Tibial artery (tissue), 4 donors: ENCODE results near the gene PDSS1.

ENCODE experiments used
- DNase-seq, 2 donors: peaks; one replicate each; pipeline ENCODE4 v3.0.0-alpha.2; 2019
- H3K27ac ChIP-seq, 2 donors: fragments of 200-600 bp; sonication (generic) in 1 of 2; 1 replicate in 1 of 2; 2 replicates in 1 of 2; pipeline ENCODE4 v1.5.1; 2018 to 2019; ENCODE audit warnings: mild to moderate bottlenecking in 1 of 2
- H3K27me3 ChIP-seq, 2 donors: fragments of 200-600 bp; sonication (generic) in 1 of 2; one replicate each; pipeline versions ENCODE4 v1.5.1 to v1.6.0; 2016 to 2019
- H3K36me3 ChIP-seq, 3 donors: fragments of 200-600 bp; sonication (generic) in 2 of 3; one replicate each; pipeline ENCODE4 v1.5.1; 2016 to 2019; ENCODE audit warnings: mild to moderate bottlenecking in 2 of 3
- H3K4me1 ChIP-seq, 4 donors: fragments of 200-600 bp; sonication (generic) in 2 of 4; 1 replicate in 3 of 4; 2 replicates in 1 of 4; pipeline ENCODE4 v1.5.1; 2016 to 2019
- H3K4me3 ChIP-seq, 2 donors: fragments of 200-600 bp; sonication (generic) in 1 of 2; 1 replicate in 1 of 2; 2 replicates in 1 of 2; pipeline ENCODE4 v1.5.1; 2018 to 2019; ENCODE audit warnings: mild to moderate bottlenecking in 2 of 2
- H3K9me3 ChIP-seq, 3 donors: fragments of 200-600 bp; sonication (generic) in 1 of 3; one replicate each; pipeline ENCODE4 v1.5.1; 2016 to 2019
- CTCF ChIP-seq, 2 experiments: fragments of 200-600 bp in 1 of 2; fragments of 450-650 bp in 1 of 2; IDR thresholded peaks; one replicate each; pipeline ENCODE4 v1.5.1; 2017 to 2019; ENCODE audit warnings: antibody characterized with exemption in 2 of 2, mild to moderate bottlenecking in 1 of 2, moderate library complexity in 1 of 2
- intact Hi-C: fragments of 100-400 bp; cut with DNase I; formaldehyde crosslinking; loops from one replicate; pipeline ENCODE4 v1.15.0; 2023; ENCODE audit warnings: low total_unique reads

Gene PDSS1

DNA sequence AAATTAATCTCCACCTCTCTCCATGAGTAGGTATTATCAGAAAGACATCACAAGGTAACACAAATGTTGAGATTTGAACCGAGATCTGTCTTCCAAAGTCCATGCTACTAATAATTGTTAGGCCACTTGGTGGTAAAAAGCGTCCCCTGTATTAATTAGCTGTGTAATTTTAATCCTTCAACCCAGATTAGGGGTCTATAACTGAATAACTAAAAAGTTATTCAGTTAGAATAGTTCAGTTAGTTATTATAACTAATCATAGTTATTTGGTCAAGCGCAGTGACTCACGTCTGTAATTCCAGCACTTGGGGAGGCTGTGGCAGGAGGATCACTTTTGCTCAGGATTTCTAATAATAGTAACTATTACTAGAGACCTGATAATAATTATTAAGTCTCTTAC, 5.6 kb downstream of the PDSS1 start:
- intact Hi-C loops = no loop called here
- H3K36me3 ChIP-seq = peaks cover 0 to 24% (median 18%) of the 10 kb centered on the region in 3 donors

DNA sequence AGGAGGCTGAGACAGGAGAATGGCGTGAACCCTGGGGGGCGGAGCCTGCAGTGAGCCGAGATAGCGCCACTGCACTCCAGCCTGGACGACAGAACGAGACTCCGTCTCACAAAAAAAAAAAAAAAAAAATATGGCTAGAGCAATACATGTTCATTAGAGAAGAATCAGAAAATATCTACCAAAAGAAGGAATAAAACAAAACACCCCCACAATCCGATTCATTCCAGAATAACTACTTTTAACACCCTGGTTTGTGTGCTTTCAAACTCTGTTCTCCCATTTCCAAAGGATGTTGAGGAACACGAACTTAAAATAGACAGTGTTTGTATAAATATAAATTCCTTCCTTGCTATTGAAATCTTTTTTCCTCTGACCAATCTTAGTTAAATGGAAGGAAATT, 6.5 kb downstream of the PDSS1 start:
- H3K36me3 ChIP-seq = peaks cover 0 to 33% (median 27%) of the 10 kb centered on the region in 3 donors
- no peak for DNase-seq
- H3K4me3 ChIP-seq = no peak overlapping the region
- no peak overlapping the region for H3K27ac ChIP-seq
- no peaks in the 10 kb centered on the region for H3K27me3 ChIP-seq
- no peaks in the 10 kb centered on the region for H3K9me3 ChIP-seq
- intact Hi-C loops = no loop called here
- TF ChIP-seq CTCF (IDR thresholded peaks at IDR 0.05) = no peak
- H3K4me1 ChIP-seq = no peaks in the 10 kb centered on the region

More for the DNA sequence above, 5.6 kb downstream of the PDSS1 start:
- H3K4me1 ChIP-seq = peaks cover 0 to 9% (median 7%) of the 10 kb centered on the region in 4 donors
- H3K27me3 ChIP-seq = no peaks in the 10 kb centered on the region
- H3K4me3 ChIP-seq = no peak overlapping the region
- no peak for DNase-seq
- H3K9me3 ChIP-seq = no peaks in the 10 kb centered on the region
- TF ChIP-seq CTCF (IDR thresholded peaks at IDR 0.05) = no peak
- no peak overlapping the region for H3K27ac ChIP-seq

- no peak for TF ChIP-seq CTCF (IDR thresholded peaks at IDR 0.05)
- Histone ChIP-seq H3K4me3 (no peak overlapping the region), H3K36me3 (peaks cover 0 to 43% (median 39%) of the 10 kb centered on the region in 3 donors), H3K4me1 (no peaks in the 10 kb centered on the region), H3K27ac (no peak overlapping the region), H3K27me3 (no peaks in the 10 kb centered on the region), H3K9me3 (no peaks in the 10 kb centered on the region)
- DNase-seq = no peak
- intact Hi-C loops = no loop called here
Measured at GRCh38 chr10:26706206-26706605, 8.7 kb downstream of the PDSS1 start.

DNA sequence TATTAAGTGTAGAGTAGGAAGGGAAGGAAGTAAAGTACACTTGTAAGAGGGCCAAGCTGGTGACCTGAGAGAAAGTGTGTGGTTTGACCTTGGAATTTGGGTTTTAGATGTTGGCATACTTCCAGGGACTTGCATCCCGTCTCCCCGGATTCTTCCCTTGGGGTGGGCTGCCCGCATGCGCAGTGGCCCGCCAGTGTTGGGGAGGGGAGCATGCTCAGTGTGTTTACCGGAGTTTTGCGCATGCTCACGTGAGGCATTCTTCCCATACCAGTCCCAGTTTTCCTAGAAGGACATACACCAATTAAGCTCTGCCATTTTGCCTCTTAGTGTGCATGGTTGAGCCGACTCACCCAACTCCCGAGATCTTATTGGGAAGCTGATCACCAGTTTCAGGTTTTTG, 9.4 kb downstream of the PDSS1 start:
- no peaks in the 10 kb centered on the region for H3K27me3 ChIP-seq
- H3K36me3 ChIP-seq = peaks cover 0 to 43% (median 43%) of the 10 kb centered on the region in 3 donors
- H3K4me1 ChIP-seq = no peaks in the 10 kb centered on the region
- no peak for DNase-seq
- TF ChIP-seq CTCF (IDR thresholded peaks at IDR 0.05) = no peak
- intact Hi-C loops = no loop called here
- H3K9me3 ChIP-seq = no peaks in the 10 kb centered on the region
- no peak overlapping the region for H3K27ac ChIP-seq
- H3K4me3 ChIP-seq = no peak overlapping the region

- Histone ChIP-seq H3K36me3 (peaks cover 0 to 61% (median 54%) of the 10 kb centered on the region in 3 donors), H3K27ac (no peak overlapping the region), H3K27me3 (no peaks in the 10 kb centered on the region), H3K4me1 (no peaks in the 10 kb centered on the region), H3K9me3 (no peaks in the 10 kb centered on the region), H3K4me3 (no peak overlapping the region)
- DNase-seq = no peak
- TF ChIP-seq CTCF (IDR thresholded peaks at IDR 0.05) = no peak
- intact Hi-C loops = no loop called here
Measured at GRCh38 chr10:26711324-26711723, 13.8 kb downstream of the PDSS1 start.
